Measurements from ENCODE around the gene RRP15. TPM values are rescaled to one million over a fixed set of nuclear protein-coding genes. Genes with fewer than 3 reads are reported as not detected.

Gene RRP15
- total RNA-seq, 2 experiments from 2014 or later: 10.5 to 15.2 TPM

- H3K27ac Mint-ChIP-seq: no peak overlapping the region
- no peak for TF ChIP-seq CTCF (IDR thresholded peaks at IDR 0.05)
- peaks cover 4% of the 10 kb centered on the region for H3K27me3 Mint-ChIP-seq
- no peaks in the 10 kb centered on the region for H3K36me3 ChIP-seq (ENCODE audit: insufficient read depth, low read length)
- no peaks in the 10 kb centered on the region for H3K9me3 ChIP-seq (ENCODE audit: control insufficient read depth in 1 of 2, insufficient read depth in 1 of 2, low read length in 2 of 2)
- H3K9me3 Mint-ChIP-seq: no peaks in the 10 kb centered on the region
- intact Hi-C loops (cut with DNase I, micrococcal nuclease): no loop called here
- H3K4me1 ChIP-seq (ENCODE audit: insufficient read depth, low read length): peaks cover 5% of the 10 kb centered on the region
- no peak overlapping the region for H3K4me3 ChIP-seq (ENCODE audit: low read length)
- no peaks in the 10 kb centered on the region for H3K36me3 Mint-ChIP-seq (ENCODE audit: low read depth)
- ATAC-seq (ENCODE audit: poor library complexity): no peak
- H3K27ac ChIP-seq (ENCODE audit: low read depth in 1 of 2, low read length in 2 of 2): no peak overlapping the region
- peaks cover 18% of the 10 kb centered on the region for H3K4me1 Mint-ChIP-seq (ENCODE audit: low read depth)
- POLR2A ChIA-PET: no interaction called here
- CTCF ChIA-PET: no interaction called here
- H3K27me3 ChIP-seq (ENCODE audit: control insufficient read depth in 1 of 2, insufficient read depth in 2 of 2, low read length in 2 of 2): peaks cover 0 to 4% of the 10 kb centered on the region in 2 experiments
- DNase-seq: no peak
- no peak overlapping the region for H3K4me3 Mint-ChIP-seq
These were observed 68.6 kb downstream of the RRP15 start for GRCh38 chr1:218353656-218354055.

GRCh38 chr1:218355278-218355677 lies 70.2 kb downstream of the RRP15 start:
- intact Hi-C loops (cut with DNase I, micrococcal nuclease): no loop called here
- H3K27ac ChIP-seq (ENCODE audit: low read depth in 1 of 2, low read length in 2 of 2): no peak overlapping the region

GRCh38 chr1:218357211-218357892 lies 72.3 kb downstream of the RRP15 start:
- CTCF ChIA-PET: interaction anchor here (0.7 kb wide), 1 partner anchor 112 kb away, joined by 4 read pairs; no protein-coding TSS in a partner anchor
- no peak overlapping the region for H3K4me3 Mint-ChIP-seq
- intact Hi-C loops (cut with DNase I, micrococcal nuclease): no loop called here

More at GRCh38 chr1:218355278-218355677, 70.2 kb downstream of the RRP15 start:
- Histone ChIP-seq H3K4me3 (ENCODE audit: low read length) (no peak overlapping the region), H3K4me1 (ENCODE audit: insufficient read depth, low read length) (peaks cover 5% of the 10 kb centered on the region), H3K36me3 (ENCODE audit: insufficient read depth, low read length) (no peaks in the 10 kb centered on the region), H3K9me3 (ENCODE audit: control insufficient read depth in 1 of 2, insufficient read depth in 1 of 2, low read length in 2 of 2) (no peaks in the 10 kb centered on the region), H3K27me3 (ENCODE audit: control insufficient read depth in 1 of 2, insufficient read depth in 2 of 2, low read length in 2 of 2) (no peaks in the 10 kb centered on the region)
- no peak overlapping the region for H3K27ac Mint-ChIP-seq
- H3K4me1 Mint-ChIP-seq (ENCODE audit: low read depth): peaks cover 14% of the 10 kb centered on the region
- DNase-seq: no peak
- H3K4me3 Mint-ChIP-seq: no peak overlapping the region
- no peaks in the 10 kb centered on the region for H3K36me3 Mint-ChIP-seq (ENCODE audit: low read depth)
- TF ChIP-seq CTCF (IDR thresholded peaks at IDR 0.05): no peak
- no peak for ATAC-seq (ENCODE audit: poor library complexity)
- POLR2A ChIA-PET: no interaction called here
- CTCF ChIA-PET: no interaction called here
- H3K9me3 Mint-ChIP-seq: no peaks in the 10 kb centered on the region
- H3K27me3 Mint-ChIP-seq: no peaks in the 10 kb centered on the region

More at GRCh38 chr1:218357211-218357892, 72.3 kb downstream of the RRP15 start:
- Histone ChIP-seq H3K36me3 (ENCODE audit: insufficient read depth, low read length) (no peaks in the 10 kb centered on the region), H3K4me1 (ENCODE audit: insufficient read depth, low read length) (no peaks in the 10 kb centered on the region), H3K27ac (ENCODE audit: low read depth in 1 of 2, low read length in 2 of 2) (no peak overlapping the region), H3K27me3 (ENCODE audit: control insufficient read depth in 1 of 2, insufficient read depth in 2 of 2, low read length in 2 of 2) (no peaks in the 10 kb centered on the region), H3K4me3 (ENCODE audit: low read length) (no peak overlapping the region), H3K9me3 (ENCODE audit: control insufficient read depth in 1 of 2, insufficient read depth in 1 of 2, low read length in 2 of 2) (no peaks in the 10 kb centered on the region)
- no peak for DNase-seq
- ATAC-seq (ENCODE audit: poor library complexity): no peak
- H3K27ac Mint-ChIP-seq: no peak overlapping the region
- no peaks in the 10 kb centered on the region for H3K9me3 Mint-ChIP-seq
- POLR2A ChIA-PET: no interaction called here
- no peak for TF ChIP-seq CTCF (IDR thresholded peaks at IDR 0.05)
- no peaks in the 10 kb centered on the region for H3K36me3 Mint-ChIP-seq (ENCODE audit: low read depth)
- no peaks in the 10 kb centered on the region for H3K4me1 Mint-ChIP-seq (ENCODE audit: low read depth)
- H3K27me3 Mint-ChIP-seq: no peaks in the 10 kb centered on the region
